HG03159 (cell line): ENCODE data around the gene ZDHHC8.
A peak's percentile ranks its signal among the peaks of the same experiment; 100 is the strongest.

Experiments used
- ATAC-seq: cut with Tn5 transposase; IDR thresholded peaks from one replicate; pipeline ENCODE4 v1.9.1; 2021; ENCODE audit warnings: mild to moderate bottlenecking, moderate library complexity; ENCODE audit not compliant: unreplicated experiment

Gene ZDHHC8

DNA sequence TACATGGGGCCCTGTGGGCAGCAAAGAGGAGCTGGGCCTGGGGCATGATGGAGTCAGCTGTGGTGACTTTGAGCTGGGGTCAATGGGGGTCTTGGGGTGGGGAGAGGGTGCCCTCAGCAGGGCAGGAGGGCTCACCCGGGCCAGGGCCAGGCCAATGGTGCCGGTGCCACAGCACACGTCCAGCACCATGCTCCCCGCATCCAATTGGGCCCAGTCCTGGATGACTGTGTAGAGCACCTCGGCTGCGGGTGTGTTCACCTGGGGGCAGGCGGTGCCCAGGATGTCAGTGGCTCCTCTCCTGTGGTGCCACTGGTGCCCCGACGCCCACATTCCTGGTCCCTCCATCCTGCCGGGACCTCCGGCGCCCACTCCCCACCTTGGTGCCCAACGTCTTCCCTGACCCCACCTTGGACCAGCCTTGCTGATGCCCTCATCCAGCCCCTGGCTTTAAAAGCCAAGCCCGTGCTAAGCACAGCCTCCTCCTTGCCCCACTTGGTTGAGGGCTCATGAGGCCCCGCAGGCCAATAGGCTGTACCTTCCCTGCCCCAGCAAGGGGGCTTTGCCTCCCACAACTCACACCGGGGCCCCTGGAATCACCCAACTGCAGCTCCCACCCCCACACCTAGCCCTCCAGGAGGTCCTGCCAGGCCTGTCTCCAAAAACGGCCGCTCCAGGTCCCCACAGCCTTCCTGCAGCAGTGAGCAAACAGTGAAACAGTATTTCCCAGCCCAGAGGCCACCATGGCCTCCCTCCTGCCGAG, 17.9 kb upstream of the ZDHHC8 start:
- ATAC-seq: no peak

- no peak for ATAC-seq
These were observed 16.8 kb upstream of the ZDHHC8 start for GRCh38 chr22:20114506-20115475.

DNA sequence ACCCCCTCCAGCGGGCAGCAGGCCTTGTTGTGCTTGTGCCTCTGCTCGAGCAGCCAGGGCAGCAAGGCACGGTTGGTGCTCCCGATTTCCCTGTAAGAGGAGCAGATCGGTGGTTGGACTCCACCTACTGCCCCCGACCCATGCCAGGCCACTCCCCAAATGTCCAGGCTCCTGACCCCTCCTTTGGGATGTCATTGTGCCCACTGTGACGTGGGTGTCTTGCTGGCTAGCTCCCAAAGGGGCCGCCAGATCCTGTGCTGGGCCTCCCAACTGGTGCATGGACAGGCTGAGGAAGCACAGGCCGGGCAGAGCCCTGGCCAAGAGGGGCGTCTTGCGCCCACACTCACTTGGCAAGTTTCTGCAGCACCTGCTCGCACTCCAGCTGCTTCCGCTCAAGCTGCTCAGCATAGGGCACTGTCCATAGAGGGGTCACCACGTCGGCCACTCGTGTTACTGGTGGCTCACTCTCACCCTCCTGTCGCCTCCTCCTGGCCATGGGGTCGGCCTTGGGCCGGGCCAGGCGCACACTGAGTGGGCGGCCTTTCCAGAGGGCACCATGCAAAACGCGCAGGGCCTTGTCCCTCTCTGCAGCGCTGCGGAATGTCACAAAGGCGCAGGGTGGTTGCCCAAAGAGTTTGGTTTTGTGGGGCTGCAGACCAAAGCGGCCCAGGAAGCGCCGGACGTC, 15.8 kb upstream of the ZDHHC8 start, which contains the start of gene RANBP1:
Gene RANBP1, plus strand, starts transcription at position 414 of the 685 bp plus-strand sequence. Its CDS starts 81 bp downstream, at position 495.
- no peak for ATAC-seq

DNA sequence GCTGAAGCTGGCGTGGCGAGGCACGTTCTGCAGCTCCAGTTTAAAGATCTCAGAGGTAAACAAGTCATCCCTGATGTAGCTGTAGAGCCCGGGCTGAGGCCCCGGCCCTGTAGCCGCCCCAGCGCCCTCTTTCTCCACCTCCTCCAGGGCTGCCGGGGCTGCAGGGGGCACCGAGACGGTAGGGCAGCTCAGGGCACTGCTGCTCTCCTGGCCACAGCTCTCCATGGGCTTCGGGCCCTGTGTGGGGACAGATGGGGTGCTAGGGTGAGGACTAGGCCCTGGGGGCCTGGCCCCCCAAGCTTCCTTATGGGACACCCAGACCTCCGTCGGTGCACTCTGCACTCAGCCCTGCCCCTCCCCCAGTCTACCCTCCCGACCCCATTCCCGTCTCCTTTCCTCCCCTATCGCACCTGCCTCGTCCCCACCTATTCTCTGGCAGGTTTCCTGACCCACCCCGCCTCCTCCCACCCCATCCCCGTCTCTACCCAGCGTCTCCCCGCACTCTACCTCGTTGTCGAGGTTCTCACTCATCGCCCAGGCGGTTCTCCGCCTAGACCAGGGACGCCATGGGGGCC, 15.1 kb upstream of the ZDHHC8 start:
- ATAC-seq: no peak

DNA sequence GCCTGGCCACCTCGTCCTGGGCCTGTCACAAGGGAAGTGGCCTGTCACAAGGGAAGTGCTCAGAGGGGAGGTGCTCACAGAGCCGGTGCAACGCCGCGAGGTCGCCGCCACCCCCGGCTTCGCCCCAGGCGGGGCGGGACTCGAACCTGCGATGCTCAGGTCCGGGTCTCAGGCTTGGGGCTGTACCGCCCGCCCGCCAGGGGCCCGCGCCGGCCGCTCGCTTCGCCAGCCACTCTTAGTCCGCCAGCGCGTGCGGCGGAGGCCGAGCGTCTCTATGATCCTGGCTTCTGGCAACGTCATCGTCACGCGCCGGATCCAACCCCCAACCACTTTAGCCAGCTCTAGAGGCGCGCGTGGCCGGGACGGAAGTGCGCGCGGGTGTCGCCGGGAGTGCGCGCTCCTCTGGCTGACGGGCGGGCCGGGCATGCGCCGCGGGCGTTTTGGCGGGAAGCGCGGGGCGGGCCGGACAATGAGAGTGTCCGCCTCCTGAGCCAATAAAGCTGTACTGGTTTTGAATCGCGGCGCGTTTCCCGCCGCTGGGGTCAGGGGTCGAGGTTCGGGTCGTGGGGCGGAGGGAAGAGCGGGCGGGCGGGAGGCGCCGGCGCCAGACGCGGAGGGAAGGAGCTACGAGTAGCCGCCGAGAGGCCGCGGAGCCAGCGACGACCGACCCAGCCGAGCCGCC, 14.5 kb upstream of the ZDHHC8 start, which contains the start of gene TRMT2A:
Gene TRMT2A, minus strand, starts transcription at position 276 of the 682 bp plus-strand sequence. CDS start 320 bp downstream, outside the sequence.
- peak; percentile 73 for ATAC-seq

DNA sequence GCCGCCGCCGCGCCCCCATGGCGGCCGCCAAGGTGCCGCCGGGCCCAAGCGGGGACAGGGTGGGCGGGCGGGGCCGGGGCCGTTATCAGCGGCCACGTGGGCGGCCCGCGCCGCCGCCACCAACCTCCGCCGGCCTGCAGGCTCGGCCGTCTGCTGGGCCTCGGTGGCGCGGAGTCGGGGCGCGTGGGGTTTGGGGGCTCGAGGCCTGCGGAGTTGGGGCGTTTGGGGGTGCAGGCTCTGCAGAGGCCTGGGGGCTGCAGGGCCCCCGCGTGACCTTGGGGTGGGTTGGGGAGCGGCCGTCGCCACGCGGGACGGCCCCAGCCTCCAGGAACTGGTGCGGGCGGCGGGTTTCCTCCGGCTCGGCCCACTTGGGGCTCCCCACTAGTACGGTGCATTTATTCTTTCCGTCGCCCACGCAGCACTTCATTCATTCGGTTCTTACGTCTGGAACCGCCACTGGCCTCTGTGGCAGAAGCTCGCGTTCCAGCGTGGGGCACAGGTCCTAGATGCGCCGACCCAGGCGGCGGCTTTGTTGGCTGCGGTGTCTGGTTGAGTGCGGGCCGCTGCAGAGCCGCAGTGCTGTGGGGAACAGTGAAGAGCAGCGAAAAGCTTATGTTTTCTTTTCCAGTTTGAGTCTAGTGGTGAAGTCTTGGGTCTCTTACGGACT, 13.8 kb upstream of the ZDHHC8 start:
- ATAC-seq: peak; percentile 23

GRCh38 chr22:20118300-20119020, 13.1 kb upstream of the ZDHHC8 start:
- ATAC-seq: no peak

DNA sequence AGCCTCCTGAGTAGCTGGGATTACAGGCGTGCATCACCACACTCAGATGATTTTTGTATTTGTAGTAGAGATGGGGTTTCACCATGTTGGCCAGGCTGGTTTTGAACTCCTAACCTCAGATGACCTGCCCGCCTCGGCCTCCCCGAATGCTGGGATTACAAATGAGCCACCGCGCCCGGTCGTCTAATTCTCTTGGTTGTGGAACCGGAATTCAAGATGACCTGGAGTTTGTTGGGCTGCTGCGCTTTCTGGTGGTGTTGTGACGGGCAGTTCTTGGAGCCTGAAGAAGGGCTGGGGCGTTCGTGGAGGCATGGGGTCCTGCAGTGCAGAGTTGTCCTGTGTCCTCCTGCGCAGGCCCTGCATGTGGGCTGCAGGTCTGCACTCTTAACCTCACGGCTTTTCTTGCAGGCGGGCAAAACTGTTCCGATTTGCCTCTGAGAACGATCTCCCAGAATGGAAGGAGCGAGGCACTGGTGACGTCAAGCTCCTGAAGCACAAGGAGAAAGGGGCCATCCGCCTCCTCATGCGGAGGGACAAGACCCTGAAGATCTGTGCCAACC, 9.7 kb upstream of the ZDHHC8 start:
- ATAC-seq: no peak

DNA sequence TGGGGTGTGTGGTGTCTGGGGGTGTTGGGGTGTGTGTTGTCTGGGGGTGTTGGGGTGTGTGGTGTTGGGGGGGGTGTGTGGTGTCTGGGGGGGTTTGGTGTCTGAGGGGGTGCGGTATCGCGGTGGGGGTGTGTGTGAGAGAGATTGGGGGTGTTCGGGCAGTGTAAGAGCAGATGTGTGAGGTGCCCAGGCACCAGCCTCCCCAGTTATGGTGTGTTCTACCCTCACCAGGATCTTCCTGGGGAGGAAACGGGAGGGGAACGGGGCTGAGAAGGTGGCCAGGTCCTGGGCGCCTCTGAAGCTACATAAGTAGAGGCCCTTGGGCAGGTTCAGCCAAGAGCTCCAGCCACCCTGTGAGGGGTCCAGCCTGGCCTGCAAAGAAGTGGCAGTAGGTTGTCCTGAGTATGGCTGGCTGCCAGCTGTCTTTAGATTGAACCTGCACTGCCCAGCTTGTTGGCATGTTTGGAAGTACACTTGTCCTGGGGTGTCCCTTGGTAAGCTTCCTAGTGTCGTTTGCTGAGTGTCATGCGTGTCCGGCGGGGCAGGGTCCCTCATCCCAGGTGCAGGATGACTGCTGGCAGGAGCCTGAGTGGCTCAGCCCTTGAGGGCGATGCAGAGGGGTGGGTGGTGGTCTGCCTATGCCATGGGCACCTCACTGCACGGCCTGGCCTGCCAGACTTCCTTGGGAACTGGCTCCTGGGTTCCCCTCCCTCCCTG, 8.1 kb upstream of the ZDHHC8 start:
- ATAC-seq: no peak

DNA sequence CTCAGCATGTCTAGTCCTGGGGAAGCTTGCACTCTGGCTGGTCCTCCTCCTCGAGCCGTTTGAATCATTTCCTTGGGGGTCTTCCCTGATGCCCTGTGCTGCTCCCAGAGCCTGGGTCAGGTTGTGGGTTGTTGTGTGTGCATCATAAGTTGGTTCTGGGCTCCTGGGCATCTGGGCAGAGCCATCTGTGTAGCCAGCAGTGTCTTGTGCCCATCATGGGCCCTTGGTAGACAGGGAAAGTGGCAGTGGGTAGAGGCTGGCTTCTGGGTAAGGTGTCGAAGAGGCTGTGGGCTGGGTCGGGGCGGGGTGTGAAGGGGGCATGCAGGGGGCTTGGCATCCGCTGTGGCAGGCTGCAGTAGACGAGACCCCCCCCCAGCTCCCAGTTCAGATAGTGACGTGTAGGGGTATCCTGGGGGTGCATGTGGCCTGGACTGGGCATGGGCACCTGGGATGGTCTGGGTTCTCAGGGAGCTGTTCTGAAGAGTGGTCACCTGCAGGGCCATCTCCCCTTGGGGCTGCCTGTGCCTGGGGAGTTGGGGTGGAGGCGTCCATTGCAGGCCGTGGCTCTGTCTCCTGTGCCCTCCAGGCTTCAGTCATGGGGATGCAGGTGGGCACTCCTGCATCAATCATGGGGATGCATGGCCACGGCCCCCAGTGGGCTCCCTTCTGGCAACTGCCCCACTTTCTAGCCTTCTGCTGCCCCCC, 7.4 kb upstream of the ZDHHC8 start:
- no peak for ATAC-seq

GRCh38 chr22:20125201-20126174, 6.1 kb upstream of the ZDHHC8 start:
- no peak for ATAC-seq

- ATAC-seq: no peak
These were observed 5.1 kb upstream of the ZDHHC8 start for GRCh38 chr22:20126284-20127029.

DNA sequence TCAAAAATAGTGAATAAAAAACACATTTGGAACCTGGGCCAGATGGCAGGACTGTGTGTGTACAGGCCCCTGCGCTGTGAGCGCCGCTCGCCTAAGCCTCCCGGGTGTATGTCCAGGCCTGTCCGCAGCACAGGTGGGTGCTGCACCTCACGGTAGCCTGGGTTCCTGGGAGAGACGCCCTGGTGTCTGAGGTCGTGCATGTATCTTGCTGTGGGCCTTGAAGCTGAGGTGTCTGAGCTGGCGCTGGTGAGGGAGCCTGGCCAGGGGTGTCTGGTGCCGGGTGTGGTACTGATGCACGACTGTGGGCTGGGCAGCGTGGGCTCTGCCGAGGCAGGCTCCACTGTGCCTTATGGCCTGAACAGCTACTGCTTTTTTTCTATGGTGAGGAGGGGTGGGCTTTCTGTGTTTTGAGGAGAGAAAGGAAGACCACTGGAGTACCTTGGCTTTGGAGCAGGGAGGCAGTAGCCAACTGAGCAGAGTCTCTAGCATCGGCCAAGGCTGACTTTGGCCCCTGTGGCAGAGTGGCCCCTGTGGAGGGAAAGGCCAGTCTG, 4.2 kb upstream of the ZDHHC8 start:
- ATAC-seq: no peak

- no peak for ATAC-seq
These were observed 3.6 kb upstream of the ZDHHC8 start for GRCh38 chr22:20127869-20128618.

DNA sequence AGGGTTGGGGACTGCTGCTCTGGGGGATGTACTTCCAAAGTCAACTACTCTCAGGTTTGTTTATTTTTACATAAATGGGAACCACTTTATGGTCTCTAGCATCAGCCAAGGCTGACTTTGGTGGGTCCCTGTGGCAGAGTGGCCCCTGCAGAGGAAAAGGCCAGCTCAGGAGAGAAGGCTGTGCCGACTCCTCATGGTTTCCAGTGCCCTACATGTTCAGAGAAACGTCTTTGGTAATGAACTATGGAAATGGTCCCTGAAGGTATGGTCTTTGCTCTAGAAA, 3.0 kb upstream of the ZDHHC8 start:
- no peak for ATAC-seq
